GM23248 (cell line): Measurements from ENCODE around the gene RAB43. TPM values are rescaled to one million over a fixed set of nuclear protein-coding genes. Genes with fewer than 3 reads are reported as not detected.

ENCODE experiments used
- DNase-seq: peaks from one replicate; pipeline ENCODE4 v3.0.0-alpha.2; 2015
- H2AFZ ChIP-seq: fragments of 200-600 bp; sonication (generic); 2 replicates; pipeline ENCODE4 v1.6.1; 2016; ENCODE audit warnings: antibody characterized with exemption
- H3F3A ChIP-seq: fragments of 200-600 bp; sonication (generic); 2 replicates; pipeline ENCODE4 v1.6.1; 2016; ENCODE audit warnings: mild to moderate bottlenecking, antibody characterized with exemption, mixed run types; ENCODE audit not compliant: insufficient read depth
- H3K27ac ChIP-seq: fragments of 200-600 bp; sonication (generic); 2 replicates; pipeline ENCODE4 v1.5.1; 2016; ENCODE audit warnings: mild to moderate bottlenecking
- H3K27me3 ChIP-seq: fragments of 200-600 bp; sonication (generic); replicated peaks from 2 replicates; pipeline ENCODE4 v1.6.1; 2016; ENCODE audit warnings: mild to moderate bottlenecking; ENCODE audit not compliant: insufficient read depth
- H3K36me3 ChIP-seq: fragments of 200-600 bp; sonication (generic); 2 replicates; pipeline ENCODE4 v1.6.1; 2016; ENCODE audit warnings: low read depth, mild to moderate bottlenecking
- H3K4me1 ChIP-seq: fragments of 200-600 bp; sonication (generic); 2 replicates; pipeline ENCODE4 v1.6.1; 2016; ENCODE audit warnings: mild to moderate bottlenecking; ENCODE audit not compliant: insufficient read depth
- H3K4me2 ChIP-seq: fragments of 200-600 bp; sonication (generic); one replicate; pipeline ENCODE4 v1.6.1; 2016; ENCODE audit warnings: mild to moderate bottlenecking; ENCODE audit not compliant: unreplicated experiment
- H3K4me3 ChIP-seq: fragments of 200-600 bp; sonication (generic); 2 replicates; pipeline ENCODE4 v1.5.1; 2016; ENCODE audit warnings: mild to moderate bottlenecking
- H3K79me2 ChIP-seq: fragments of 200-600 bp; sonication (generic); 2 replicates; pipeline ENCODE4 v1.6.1; 2016; ENCODE audit warnings: mild to moderate bottlenecking; ENCODE audit not compliant: insufficient read depth
- H3K9ac ChIP-seq: fragments of 200-600 bp; sonication (generic); 2 replicates; pipeline ENCODE4 v1.6.1; 2016; ENCODE audit warnings: mild to moderate bottlenecking
- H3K9me2 ChIP-seq: fragments of 200-600 bp; sonication (generic); 2 replicates; pipeline ENCODE4 v1.6.1; 2016; ENCODE audit warnings: mixed run types, mild to moderate bottlenecking, moderate library complexity; ENCODE audit not compliant: insufficient read depth
- H3K9me3 ChIP-seq: fragments of 200-600 bp; sonication (generic); one replicate; pipeline ENCODE4 v1.6.1; 2017; ENCODE audit warnings: low read depth
- H4K20me1 ChIP-seq: fragments of 200-600 bp; sonication (generic); 2 replicates; pipeline ENCODE4 v1.6.0; 2016; ENCODE audit not compliant: insufficient read depth
- EZH2 ChIP-seq: fragments of 200-600 bp; sonication (generic); IDR thresholded peaks from 2 replicates; pipeline ENCODE4 v1.6.1; 2018; ENCODE audit warnings: antibody characterized with exemption, mild to moderate bottlenecking; ENCODE audit not compliant: insufficient read depth, poor library complexity, severe bottlenecking
- EZH2phosphoT487 ChIP-seq: fragments of 200-600 bp; sonication (generic); IDR thresholded peaks from 2 replicates; pipeline ENCODE4 v1.6.1; 2018; ENCODE audit warnings: antibody characterized with exemption, moderate library complexity, mild to moderate bottlenecking, low read depth; ENCODE audit not compliant: insufficient read depth
- WGBS, 2 experiments: methylation state at CpG; one replicate each; pipeline ENCODE4 v1.1.6; 2015 to 2017; ENCODE audit warnings: low lambda C conversion rate in 2 of 2, low coverage in 1 of 2; ENCODE audit errors: missing lambda C conversion rate in 2 of 2; 5-methylcytosine and 5-hydroxymethylcytosine counted together
- in situ Hi-C: fragments of 300-500 bp; cut with MboI; formaldehyde crosslinking; loops from 2 replicates; pipeline ENCODE4 v1.15.0; 2020
- polyA plus RNA-seq: library from polyadenylated mRNA; unstranded; fragments of >200 nt; fragmentation: Nextera tagmentation; extraction: Ambion mirVana; gene quantifications from 2 replicates; pipeline ENCODE4 v1.2.1, GENCODE V29; 2016
- total RNA-seq: library from RNA; depleted of rRNA; stranded (reverse); fragments of >200 nt; shearing (Covaris generic); gene quantifications from 2 replicates; pipeline ENCODE4 v1.2.3, GENCODE V29; 2014

The RAB43 gene
- total and polyA plus RNA-seq, 2 experiments from 2014 or later, result 6.9 to 19.7 TPM

- no peaks in the 10 kb centered on the region; the same call in 1 of the 2 replicates for H4K20me1 ChIP-seq
- WGBS, 2 experiments, result 82 to 88% methylated on average over 31 to 42 of the region's 46 CpGs
- H3F3A ChIP-seq, result no peaks in the 10 kb centered on the region; the same call in 1 of the 2 replicates
- no peak for DNase-seq
- no peak overlapping the region for H3K9ac ChIP-seq
- no peaks in the 10 kb centered on the region for H3K9me3 ChIP-seq
- H3K79me2 ChIP-seq, result no peaks in the 10 kb centered on the region
- H3K36me3 ChIP-seq, result no peaks in the 10 kb centered on the region
- in situ Hi-C loops, result no loop called here
- no peaks in the 10 kb centered on the region for H3K9me2 ChIP-seq
- no peak overlapping the region for H2AFZ ChIP-seq
- H3K27ac ChIP-seq, result no peak overlapping the region
- H3K4me1 ChIP-seq, result no peaks in the 10 kb centered on the region
- no peak overlapping the region for H3K4me2 ChIP-seq
- no peak overlapping the region for H3K4me3 ChIP-seq
- TF ChIP-seq EZH2phosphoT487, result no peak
- H3K27me3 ChIP-seq, result peaks cover 12% of the 10 kb centered on the region
Observed at GRCh38 chr3:129046732-129047552, 74.7 kb downstream of the RAB43 start.

DNA sequence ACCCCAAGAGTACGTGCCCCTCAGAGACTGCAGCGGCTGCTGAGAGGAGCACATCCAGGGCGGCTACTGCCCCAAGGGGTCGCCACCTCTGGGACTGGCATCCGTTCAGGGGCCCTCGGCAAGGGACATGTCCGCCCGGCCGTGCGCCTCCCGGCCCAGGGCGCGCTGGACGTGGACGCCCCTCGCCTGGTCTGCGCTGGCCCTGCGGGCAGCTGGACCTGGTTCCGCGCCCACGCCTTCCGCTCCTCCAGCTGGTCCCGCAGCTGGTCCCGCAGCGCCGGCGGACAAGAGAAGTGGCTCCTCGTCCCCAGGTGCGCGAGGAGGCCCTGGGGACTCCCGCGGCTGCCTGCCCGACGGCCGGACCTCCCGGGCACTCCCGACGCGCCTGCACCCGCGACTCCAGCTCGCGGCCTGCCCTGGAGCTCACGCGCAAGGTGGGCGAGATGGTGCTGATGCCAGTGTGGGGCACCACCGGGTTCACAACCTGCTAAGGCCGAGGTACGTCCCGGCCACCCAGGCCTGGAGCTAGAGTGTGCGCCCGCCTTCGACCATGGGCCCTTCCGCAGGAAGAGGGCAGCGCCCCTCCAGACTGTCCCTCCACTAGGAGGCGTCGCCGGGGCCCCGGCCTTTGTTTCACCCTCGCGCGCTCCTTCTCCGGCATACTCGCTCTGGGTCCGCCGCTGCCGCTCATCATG lies 75.4 kb downstream of the RAB43 start:
- Histone ChIP-seq H3F3A (no peaks in the 10 kb centered on the region), H3K27me3 (peaks cover 12% of the 10 kb centered on the region), H3K9me2 (no peaks in the 10 kb centered on the region), H2AFZ (peak overlapping the region; percentile 34), H3K9ac (no peak overlapping the region), H3K36me3 (no peaks in the 10 kb centered on the region), H3K4me1 (no peaks in the 10 kb centered on the region), H3K79me2 (no peaks in the 10 kb centered on the region), H3K27ac (no peak overlapping the region), H3K9me3 (no peaks in the 10 kb centered on the region), H4K20me1 (no peaks in the 10 kb centered on the region; the same call in 1 of the 2 replicates), H3K4me3 (peak overlapping the region; percentile 50), H3K4me2 (peak overlapping the region; percentile 4)
- in situ Hi-C loops, result no loop called here
- peak; percentile 17 for DNase-seq
- TF ChIP-seq EZH2phosphoT487, result no peak
- TF ChIP-seq EZH2, result peak; percentile 45
- 20 to 38% methylated on average over 36 to 61 of the region's 67 CpGs for WGBS, 2 experiments

GRCh38 chr3:129045675-129046036 lies 75.9 kb downstream of the RAB43 start:
- no peak overlapping the region for H3K27ac ChIP-seq
- H3K27me3 ChIP-seq, result peaks cover 12% of the 10 kb centered on the region
- H3K9me3 ChIP-seq, result no peaks in the 10 kb centered on the region
- peak overlapping the region; percentile 34 for H2AFZ ChIP-seq
- DNase-seq, result peak; percentile 40
- WGBS, 2 experiments, result 2% methylated on average over 31 to 42 of the region's 43 CpGs
- H3K4me1 ChIP-seq, result no peaks in the 10 kb centered on the region
- no peaks in the 10 kb centered on the region; the same call in 1 of the 2 replicates for H4K20me1 ChIP-seq
- H3K4me3 ChIP-seq, result peak overlapping the region; percentile 50
- H3K9me2 ChIP-seq, result no peaks in the 10 kb centered on the region
- peak overlapping the region; percentile 4 for H3K4me2 ChIP-seq
- no peak overlapping the region for H3K9ac ChIP-seq
- TF ChIP-seq EZH2 (no peak), EZH2phosphoT487 (no peak)
- in situ Hi-C loops, result no loop called here
- H3K36me3 ChIP-seq, result no peaks in the 10 kb centered on the region
- H3F3A ChIP-seq, result no peaks in the 10 kb centered on the region
- H3K79me2 ChIP-seq, result no peaks in the 10 kb centered on the region

DNA sequence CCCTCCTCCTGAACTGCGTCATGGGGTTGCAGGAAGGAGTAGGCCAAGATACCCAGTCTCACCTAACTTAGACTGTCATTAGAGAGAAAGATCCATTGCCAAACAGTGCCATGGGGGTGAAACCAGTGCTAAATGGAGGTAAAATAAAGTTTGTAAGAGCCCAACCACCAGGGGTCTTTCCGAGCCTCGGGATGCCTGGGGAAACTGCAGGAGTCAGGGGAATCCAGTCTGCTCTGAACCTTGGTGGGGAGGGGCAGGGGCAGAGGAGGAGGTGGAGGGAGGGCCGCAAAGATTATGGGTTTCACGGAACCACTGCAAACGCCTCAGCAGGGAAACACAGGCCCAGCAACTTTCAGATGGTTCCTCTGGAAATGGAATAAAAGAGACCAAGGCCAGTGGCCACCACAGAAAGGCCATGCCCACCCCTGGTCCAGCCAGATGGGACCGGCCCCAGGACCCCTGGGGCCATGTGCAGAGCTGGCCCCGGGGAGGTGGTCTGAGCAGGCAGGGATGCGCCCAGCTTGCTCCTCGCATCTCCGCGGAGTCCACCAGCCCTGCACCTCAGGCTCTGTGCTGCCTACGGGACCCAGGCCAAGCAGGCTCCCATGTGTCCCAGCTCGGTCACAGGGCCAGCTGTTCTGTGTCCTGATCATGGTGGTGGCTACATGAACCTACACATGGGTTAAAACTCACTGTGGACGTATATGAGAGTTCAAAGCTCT lies 80.9 kb downstream of the RAB43 start:
- Histone ChIP-seq H3K79me2 (no peaks in the 10 kb centered on the region), H3K36me3 (no peaks in the 10 kb centered on the region), H3F3A (no peaks in the 10 kb centered on the region), H3K9me3 (no peaks in the 10 kb centered on the region), H3K27ac (no peak overlapping the region), H2AFZ (no peak overlapping the region), H4K20me1 (no peaks in the 10 kb centered on the region), H3K9me2 (no peaks in the 10 kb centered on the region), H3K9ac (no peak overlapping the region), H3K4me2 (no peak overlapping the region), H3K4me1 (no peaks in the 10 kb centered on the region), H3K27me3 (peaks cover 26% of the 10 kb centered on the region), H3K4me3 (no peak overlapping the region)
- TF ChIP-seq EZH2phosphoT487, result no peak
- no peak for TF ChIP-seq EZH2
- in situ Hi-C loops, result no loop called here
- DNase-seq, result no peak
- 71 to 73% methylated on average over 12 to 15 of the region's 15 CpGs for WGBS, 2 experiments
